GM18907 (cell line): ENCODE measurements around the gene NDST1.

Source experiments
- ATAC-seq: cut with Tn5 transposase; IDR thresholded peaks from one replicate; pipeline ENCODE4 v1.9.1; 2021; ENCODE audit warnings: mild to moderate bottlenecking, moderate library complexity; ENCODE audit not compliant: unreplicated experiment

NDST1 gene

GRCh38 chr5:150488519-150489359 is 19.2 kb upstream of the NDST1 start:
- ATAC-seq = no peak

- ATAC-seq = peak; percentile 80
These were observed 18.3 kb upstream of the NDST1 start for GRCh38 chr5:150489360-150490295.

GRCh38 chr5:150490296-150490669 is 17.6 kb upstream of the NDST1 start:
- no peak for ATAC-seq

GRCh38 chr5:150490754-150491153 is 17.2 kb upstream of the NDST1 start:
- ATAC-seq = no peak

- no peak for ATAC-seq
These were observed 16.1 kb upstream of the NDST1 start for GRCh38 chr5:150491876-150492275.

- ATAC-seq = no peak
These were observed 15.3 kb upstream of the NDST1 start for GRCh38 chr5:150492621-150493020.

- no peak for ATAC-seq
These were observed 11.8 kb upstream of the NDST1 start for GRCh38 chr5:150496098-150496497.

- no peak for ATAC-seq
These were observed 11.4 kb upstream of the NDST1 start for GRCh38 chr5:150496534-150496933.

- ATAC-seq = no peak
These were observed 10.5 kb upstream of the NDST1 start for GRCh38 chr5:150497274-150497988.

- no peak for ATAC-seq
These were observed 10.0 kb upstream of the NDST1 start for GRCh38 chr5:150497989-150498317.

- ATAC-seq = no peak
These were observed 9.4 kb upstream of the NDST1 start for GRCh38 chr5:150498501-150498900.

- no peak for ATAC-seq
These were observed 9.0 kb upstream of the NDST1 start for GRCh38 chr5:150498971-150499370.

- ATAC-seq = no peak
These were observed 8.4 kb upstream of the NDST1 start for GRCh38 chr5:150499437-150499956.

GRCh38 chr5:150500328-150500841 is 7.5 kb upstream of the NDST1 start:
- ATAC-seq = no peak

GRCh38 chr5:150500905-150501304 is 7.0 kb upstream of the NDST1 start:
- no peak for ATAC-seq

- no peak for ATAC-seq
These were observed 5.8 kb upstream of the NDST1 start for GRCh38 chr5:150502106-150502505.

GRCh38 chr5:150502847-150503246 is 5.1 kb upstream of the NDST1 start:
- ATAC-seq = no peak

- ATAC-seq = no peak
These were observed 4.5 kb upstream of the NDST1 start for GRCh38 chr5:150503386-150503785.

- no peak for ATAC-seq
These were observed 3.8 kb upstream of the NDST1 start for GRCh38 chr5:150503977-150504620.

- ATAC-seq = no peak
These were observed 2.9 kb upstream of the NDST1 start for GRCh38 chr5:150505041-150505511.
